ENCODE measurements around the gene NEDD4L. TPM values are rescaled to one million over a fixed set of nuclear protein-coding genes. Genes with fewer than 3 reads are reported as not detected.

The NEDD4L gene
- total and polyA plus RNA-seq, 12 donors = 17.8 to 110 (median 37.6) TPM

GRCh38 chr18:58408665-58409064 lies 364.6 kb downstream of the NEDD4L start:
- DNase-seq = no peak
- Histone ChIP-seq H3K4me1 (replicated peaks in 1 of 2) (peaks cover 0 to 2% of the 10 kb centered on the region in 2 donors), H3K36me3 (replicated peaks in 1 of 2) (no peaks in the 10 kb centered on the region), H3K9me3 (replicated peaks in 1 of 3) (no peaks in the 10 kb centered on the region), H3K27me3 (no peaks in the 10 kb centered on the region), H3K27ac (no peak overlapping the region), H3K4me3 (no peak overlapping the region)
- TF ChIP-seq POLR2A (IDR thresholded peaks at IDR 0.05) = no peak
- TF ChIP-seq, protein P1, sequence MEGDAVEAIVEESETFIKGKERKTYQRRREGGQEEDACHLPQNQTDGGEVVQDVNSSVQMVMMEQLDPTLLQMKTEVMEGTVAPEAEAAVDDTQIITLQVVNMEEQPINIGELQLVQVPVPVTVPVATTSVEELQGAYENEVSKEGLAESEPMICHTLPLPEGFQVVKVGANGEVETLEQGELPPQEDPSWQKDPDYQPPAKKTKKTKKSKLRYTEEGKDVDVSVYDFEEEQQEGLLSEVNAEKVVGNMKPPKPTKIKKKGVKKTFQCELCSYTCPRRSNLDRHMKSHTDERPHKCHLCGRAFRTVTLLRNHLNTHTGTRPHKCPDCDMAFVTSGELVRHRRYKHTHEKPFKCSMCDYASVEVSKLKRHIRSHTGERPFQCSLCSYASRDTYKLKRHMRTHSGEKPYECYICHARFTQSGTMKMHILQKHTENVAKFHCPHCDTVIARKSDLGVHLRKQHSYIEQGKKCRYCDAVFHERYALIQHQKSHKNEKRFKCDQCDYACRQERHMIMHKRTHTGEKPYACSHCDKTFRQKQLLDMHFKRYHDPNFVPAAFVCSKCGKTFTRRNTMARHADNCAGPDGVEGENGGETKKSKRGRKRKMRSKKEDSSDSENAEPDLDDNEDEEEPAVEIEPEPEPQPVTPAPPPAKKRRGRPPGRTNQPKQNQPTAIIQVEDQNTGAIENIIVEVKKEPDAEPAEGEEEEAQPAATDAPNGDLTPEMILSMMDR (IDR thresholded peaks at IDR 0.05) = no peak
- WGBS, 4 donors = 89 to 93% (median 91%) methylated on average over 4 of the region's 4 CpGs
- intact Hi-C loops (cut with DNase I) = no loop called here

DNA sequence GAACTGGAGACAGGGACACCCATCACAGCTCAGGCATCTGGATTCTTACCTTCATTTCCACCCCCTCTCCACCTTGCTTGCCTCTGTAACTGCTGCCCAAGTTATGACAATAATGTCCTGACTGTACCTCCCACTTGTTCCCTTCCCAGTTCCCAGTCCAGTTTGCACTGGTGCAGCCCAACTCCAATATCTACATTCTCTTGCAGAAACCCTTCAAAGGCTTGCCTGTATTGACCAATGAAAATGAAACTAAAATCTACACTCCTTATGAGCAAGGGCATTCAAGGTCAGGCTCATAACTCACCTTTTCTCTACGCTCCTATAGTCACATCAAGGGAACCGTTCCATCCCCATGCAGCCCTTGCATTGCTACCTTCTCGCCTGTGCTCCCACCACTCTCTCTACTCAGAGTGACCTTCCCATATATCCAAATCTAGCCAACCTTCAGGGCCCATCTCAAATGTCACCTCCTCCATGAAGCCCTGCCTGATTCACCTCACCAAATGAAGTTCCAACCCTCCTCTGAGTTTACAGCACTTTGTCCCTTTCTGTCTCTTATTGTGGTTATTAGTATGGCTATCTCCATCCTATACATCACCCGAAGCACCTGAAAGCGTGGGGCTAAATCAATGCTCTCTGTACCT lies 365.9 kb downstream of the NEDD4L start:
- 76 to 85% (median 82%) methylated on average over 5 of the region's 5 CpGs for WGBS, 4 donors
- no peaks in the 10 kb centered on the region for H3K36me3 ChIP-seq (replicated peaks in 1 of 2)
- intact Hi-C loops (cut with DNase I) = no loop called here

GRCh38 chr18:58411323-58411722 lies 367.3 kb downstream of the NEDD4L start:
- H3K4me1 ChIP-seq (replicated peaks in 1 of 2) = no peaks in the 10 kb centered on the region
- no peaks in the 10 kb centered on the region for H3K36me3 ChIP-seq (replicated peaks in 1 of 2)
- H3K4me3 ChIP-seq = no peak overlapping the region
- no peak for DNase-seq
- no peaks in the 10 kb centered on the region for H3K9me3 ChIP-seq (replicated peaks in 1 of 3)
- no peaks in the 10 kb centered on the region for H3K27me3 ChIP-seq
- TF ChIP-seq, protein P1 (IDR thresholded peaks at IDR 0.05) = no peak
- TF ChIP-seq POLR2A (IDR thresholded peaks at IDR 0.05) = no peak
- no peak overlapping the region for H3K27ac ChIP-seq
- WGBS, 4 donors = 86 to 92% (median 88%) methylated on average over 7 of the region's 7 CpGs
- intact Hi-C loops (cut with DNase I) = no loop called here

More for the DNA sequence above, 365.9 kb downstream of the NEDD4L start:
- TF ChIP-seq, protein P1 (IDR thresholded peaks at IDR 0.05) = no peak
- H3K27ac ChIP-seq = no peak overlapping the region
- H3K27me3 ChIP-seq = no peaks in the 10 kb centered on the region
- H3K4me1 ChIP-seq (replicated peaks in 1 of 2) = no peaks in the 10 kb centered on the region
- no peaks in the 10 kb centered on the region for H3K9me3 ChIP-seq (replicated peaks in 1 of 3)
- no peak for DNase-seq
- no peak overlapping the region for H3K4me3 ChIP-seq

DNA sequence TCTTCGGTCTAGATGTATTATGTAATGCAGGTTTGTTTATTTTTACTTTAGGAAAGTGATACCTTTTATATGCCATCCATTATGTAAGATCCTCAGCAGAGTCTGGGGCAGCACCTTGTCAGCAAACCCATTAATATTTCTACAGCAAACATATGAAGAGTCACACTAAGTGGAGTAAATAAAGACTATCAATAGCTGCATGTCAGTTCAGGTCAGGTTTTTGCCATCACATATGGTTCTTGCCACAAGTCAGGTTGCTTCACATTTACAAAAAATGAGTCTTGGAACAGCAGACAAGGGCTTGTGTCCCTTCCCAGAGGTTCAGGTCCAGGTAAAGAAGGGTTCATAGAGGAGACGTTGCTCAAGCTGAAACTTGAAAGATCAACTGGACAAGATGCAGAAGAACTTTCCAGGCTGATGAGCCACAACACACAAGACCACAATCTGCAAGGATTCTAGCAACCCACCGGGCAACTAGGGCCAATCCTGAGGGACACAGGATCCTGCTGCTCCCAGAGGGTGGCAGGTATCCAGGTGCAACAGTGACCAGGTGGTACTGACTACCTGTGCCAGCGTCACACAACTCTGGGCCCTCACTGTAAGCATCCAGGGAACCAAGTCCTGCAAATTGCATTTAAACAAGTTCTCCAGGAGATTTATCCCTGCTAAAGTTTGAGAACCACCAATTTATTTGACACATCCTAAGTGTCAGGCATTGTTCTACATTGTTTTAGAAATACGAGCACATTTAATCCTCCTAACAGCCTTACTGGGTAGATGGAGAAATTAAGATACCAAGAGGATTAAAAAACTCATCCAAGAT lies 369.0 kb downstream of the NEDD4L start:
- Histone ChIP-seq H3K36me3 (replicated peaks in 1 of 2) (no peaks in the 10 kb centered on the region), H3K4me3 (no peak overlapping the region), H3K4me1 (replicated peaks in 1 of 2) (no peaks in the 10 kb centered on the region), H3K27ac (no peak overlapping the region), H3K9me3 (replicated peaks in 1 of 3) (no peaks in the 10 kb centered on the region), H3K27me3 (no peaks in the 10 kb centered on the region)
- no peak for TF ChIP-seq POLR2A (IDR thresholded peaks at IDR 0.05)
- TF ChIP-seq, protein P1 (IDR thresholded peaks at IDR 0.05) = no peak
- intact Hi-C loops (cut with DNase I) = no loop called here
- WGBS, 4 donors = 82 to 95% (median 94%) methylated on average over 5 of the region's 5 CpGs
- DNase-seq = no peak

Data from adrenal gland (tissue), 12 donors.